ENCODE measurements around the gene APBB3. TPM values are rescaled to one million over a fixed set of nuclear protein-coding genes. Genes with fewer than 3 reads are reported as not detected.
A peak's percentile ranks its signal among the peaks of the same experiment; 100 is the strongest.

The APBB3 gene
- total and polyA plus RNA-seq, 7 experiments from 2014 or later = 6.3 to 77.8 (median 61.6) TPM

GRCh38 chr5:140549237-140550144 lies 14.9 kb downstream of the APBB3 start:
- H3K27ac Mint-ChIP-seq = peak overlapping the region; percentile 81 to 99 (median 98)
- intact Hi-C loops (cut with micrococcal nuclease) = loop anchor here (2.0 to 5.0 kb wide), 4 partner anchors 153 to 1088 kb away; partner anchors contain the start of genes CYSTM1 (in 1 of the 2), HDAC3 (in 1 of the 2), RELL2 (in 1 of the 2) and ZMAT2 (in 1 of the 2)
- DNase-seq (no peak), ATAC-seq (no peak)
- ChIA-PET CTCF (interaction anchor here (1.3 kb wide), 1 partner anchor 83 kb away, joined by 7 read pairs; the partner anchor contains the start of gene CD14), POLR2A (interaction anchor here (0.8 to 11.7 kb wide), 6 partner anchors 15 to 139 kb away, joined by 3 to 248 read pairs (median 15); partner anchors contain the start of genes APBB3, CD14, IK and NDUFA2)
- peaks cover 0 to 3% (median 0%) of the 10 kb centered on the region in 11 donors for H3K9me3 Mint-ChIP-seq
- Histone ChIP-seq H3K4me1 (ENCODE audit: control insufficient read depth in 2 of 2, insufficient read depth in 2 of 2, low read length in 2 of 2) (peaks cover 12 to 26% of the 10 kb centered on the region in 2 donors), H3K36me3 (ENCODE audit: control insufficient read depth in 2 of 3, insufficient read depth in 3 of 3, low read length in 3 of 3) (peaks cover 10 to 27% (median 15%) of the 10 kb centered on the region in 3 experiments), H3K4me3 (ENCODE audit: low read length) (no peak overlapping the region), H3K27ac (ENCODE audit: low read depth, low read length) (peak overlapping the region; percentile 89), H3K9me3 (ENCODE audit: control insufficient read depth in 2 of 3, low read length in 3 of 3) (no peaks in the 10 kb centered on the region), H3K27me3 (ENCODE audit: control insufficient read depth in 2 of 2, insufficient read depth in 2 of 2, low read length in 2 of 2) (no peaks in the 10 kb centered on the region)
- H3K27me3 Mint-ChIP-seq = no peaks in the 10 kb centered on the region
- H3K4me3 Mint-ChIP-seq = peak overlapping the region; percentile 51 to 99 (median 91)
- H3K4me1 Mint-ChIP-seq = peaks cover 40 to 67% (median 52%) of the 10 kb centered on the region in 7 donors
- peaks cover 11 to 34% (median 21%) of the 10 kb centered on the region in 5 donors for H3K36me3 Mint-ChIP-seq

GRCh38 chr5:140548791-140549190 lies 15.6 kb downstream of the APBB3 start:
- H3K4me3 ChIP-seq (ENCODE audit: low read length) = no peak overlapping the region
- no peaks in the 10 kb centered on the region for H3K27me3 Mint-ChIP-seq
- intact Hi-C loops (cut with micrococcal nuclease) = loop anchor here (2.0 to 5.0 kb wide), 4 partner anchors 154 to 1089 kb away; partner anchors contain the start of genes CYSTM1 (in 1 of the 2), HDAC3 (in 1 of the 2), RELL2 (in 1 of the 2) and ZMAT2 (in 1 of the 2)
- CTCF ChIA-PET = interaction anchor here (1.3 to 2.2 kb wide), 4 partner anchors 28 to 99 kb away, joined by 5 to 12 read pairs (median 9); partner anchors contain the start of genes CD14, IK and NDUFA2
- H3K27me3 ChIP-seq (ENCODE audit: control insufficient read depth in 2 of 2, insufficient read depth in 2 of 2, low read length in 2 of 2) = no peaks in the 10 kb centered on the region
- ATAC-seq (no peak), DNase-seq (no peak)
- H3K27ac ChIP-seq (ENCODE audit: low read depth, low read length) = peak overlapping the region; percentile 89
- POLR2A ChIA-PET = interaction anchor here (0.9 to 11.7 kb wide), 11 partner anchors 9 to 162 kb away, joined by 3 to 248 read pairs (median 19); partner anchors contain the start of genes ANKHD1, APBB3, CD14 and IK
- peak overlapping the region; percentile 93 to 99 (median 98) for H3K27ac Mint-ChIP-seq
- peaks cover 13 to 36% (median 21%) of the 10 kb centered on the region in 5 donors for H3K36me3 Mint-ChIP-seq
- H3K4me3 Mint-ChIP-seq = peak overlapping the region; percentile 85 to 99 (median 92)
- peaks cover 10 to 27% (median 15%) of the 10 kb centered on the region in 3 experiments for H3K36me3 ChIP-seq (ENCODE audit: control insufficient read depth in 2 of 3, insufficient read depth in 3 of 3, low read length in 3 of 3)
- H3K9me3 ChIP-seq (ENCODE audit: control insufficient read depth in 2 of 3, low read length in 3 of 3) = no peaks in the 10 kb centered on the region
- peaks cover 0 to 2% (median 0%) of the 10 kb centered on the region in 11 donors for H3K9me3 Mint-ChIP-seq
- peaks cover 12 to 20% of the 10 kb centered on the region in 2 donors for H3K4me1 ChIP-seq (ENCODE audit: control insufficient read depth in 2 of 2, insufficient read depth in 2 of 2, low read length in 2 of 2)
- H3K4me1 Mint-ChIP-seq = peaks cover 33 to 60% (median 47%) of the 10 kb centered on the region in 7 donors

- H3K4me1 ChIP-seq (ENCODE audit: control insufficient read depth in 2 of 2, insufficient read depth in 2 of 2, low read length in 2 of 2) = peaks cover 12 to 20% of the 10 kb centered on the region in 2 donors
- ChIA-PET POLR2A (interaction anchor here (0.8 to 11.7 kb wide), 21 partner anchors 8 to 170 kb away, joined by 3 to 248 read pairs (median 4); partner anchors contain the start of genes ANKHD1, APBB3, CD14 and HARS1), CTCF (interaction anchor here (1.3 to 2.2 kb wide), 5 partner anchors 28 to 171 kb away, joined by 5 to 12 read pairs (median 7); partner anchors contain the start of genes CD14, IK and NDUFA2)
- Mint-ChIP-seq H3K27me3 (no peaks in the 10 kb centered on the region), H3K4me3 (peak overlapping the region; percentile 85 to 99 (median 92)), H3K9me3 (no peaks in the 10 kb centered on the region), H3K4me1 (peaks cover 28 to 55% (median 42%) of the 10 kb centered on the region in 7 donors), H3K27ac (peak overlapping the region; percentile 93 to 99 (median 98)), H3K36me3 (peaks cover 13 to 34% (median 20%) of the 10 kb centered on the region in 5 donors)
- peak; percentile 1 for ATAC-seq
- H3K36me3 ChIP-seq (ENCODE audit: control insufficient read depth in 2 of 3, insufficient read depth in 3 of 3, low read length in 3 of 3) = peaks cover 10 to 28% (median 15%) of the 10 kb centered on the region in 3 experiments
- no peaks in the 10 kb centered on the region for H3K9me3 ChIP-seq (ENCODE audit: control insufficient read depth in 2 of 3, low read length in 3 of 3)
- H3K27me3 ChIP-seq (ENCODE audit: control insufficient read depth in 2 of 2, insufficient read depth in 2 of 2, low read length in 2 of 2) = no peaks in the 10 kb centered on the region
- no peak for DNase-seq
- intact Hi-C loops (cut with micrococcal nuclease) = loop anchor here (2.0 to 5.0 kb wide), 4 partner anchors 154 to 1089 kb away; partner anchors contain the start of genes CYSTM1 (in 1 of the 2), HDAC3 (in 1 of the 2), RELL2 (in 1 of the 2) and ZMAT2 (in 1 of the 2)
- H3K27ac ChIP-seq (ENCODE audit: low read depth, low read length) = peak overlapping the region; percentile 89
- peak overlapping the region; percentile 83 for H3K4me3 ChIP-seq (ENCODE audit: low read length)
Observed at GRCh38 chr5:140548300-140548688, 16.1 kb downstream of the APBB3 start.

- intact Hi-C loops (cut with micrococcal nuclease) = loop anchor here (1.0 to 5.0 kb wide), 14 partner anchors 10 to 1090 kb away; partner anchors contain the start of genes ANKHD1 (in 2 of the 2), APBB3 (in 2 of the 2), SLC35A4 (in 2 of the 2) and SRA1 (in 2 of the 2)
- Mint-ChIP-seq H3K27me3 (no peaks in the 10 kb centered on the region), H3K36me3 (peaks cover 11 to 33% (median 14%) of the 10 kb centered on the region in 5 donors), H3K4me3 (peak within 1 kb of the TSS; percentile 85 to 99 (median 92)), H3K27ac (peak within 1 kb of the TSS; percentile 93 to 99 (median 98)), H3K4me1 (peaks cover 22 to 49% (median 37%) of the 10 kb centered on the region in 7 donors), H3K9me3 (no peaks in the 10 kb centered on the region)
- POLR2A ChIA-PET = interaction anchor here (0.6 to 11.7 kb wide), 29 partner anchors 8 to 984 kb away, joined by 3 to 248 read pairs (median 4); partner anchors contain the start of genes ANKHD1, APBB3, CD14 and HARS1
- peaks cover 10 to 31% (median 15%) of the 10 kb centered on the region in 3 experiments for H3K36me3 ChIP-seq (ENCODE audit: control insufficient read depth in 2 of 3, insufficient read depth in 3 of 3, low read length in 3 of 3)
- peak within 1 kb of the TSS; percentile 83 for H3K4me3 ChIP-seq (ENCODE audit: low read length)
- H3K27ac ChIP-seq (ENCODE audit: low read depth, low read length) = peak within 1 kb of the TSS; percentile 89
- H3K27me3 ChIP-seq (ENCODE audit: control insufficient read depth in 2 of 2, insufficient read depth in 2 of 2, low read length in 2 of 2) = no peaks in the 10 kb centered on the region
- ATAC-seq (peak; percentile 98), DNase-seq (peak; percentile 76 to 90 (median 88))
- peaks cover 12 to 20% of the 10 kb centered on the region in 2 donors for H3K4me1 ChIP-seq (ENCODE audit: control insufficient read depth in 2 of 2, insufficient read depth in 2 of 2, low read length in 2 of 2)
- CTCF ChIA-PET = interaction anchor here (0.6 to 2.2 kb wide), 11 partner anchors 8 to 175 kb away, joined by 3 to 12 read pairs (median 5); partner anchors contain the start of genes CD14, IK and NDUFA2
- H3K9me3 ChIP-seq (ENCODE audit: control insufficient read depth in 2 of 3, low read length in 3 of 3) = no peaks in the 10 kb centered on the region
Observed at GRCh38 chr5:140547508-140548299, 16.7 kb downstream of the APBB3 start, which contains the start of gene EIF4EBP3. EIF4EBP3 (plus strand) TSS chr5:140547662; CDS start chr5:140547738, 76 bp downstream.

- no peak for ATAC-seq
Observed at GRCh38 chr5:140546851-140547507, 17.4 kb downstream of the APBB3 start.

More at GRCh38 chr5:140546851-140547507, 17.4 kb downstream of the APBB3 start:
- no peaks in the 10 kb centered on the region for H3K27me3 ChIP-seq (ENCODE audit: control insufficient read depth in 2 of 2, insufficient read depth in 2 of 2, low read length in 2 of 2)
- Mint-ChIP-seq H3K4me3 (peak overlapping the region; percentile 85 to 99 (median 92)), H3K27ac (peak overlapping the region; percentile 93 to 99 (median 98)), H3K4me1 (peaks cover 22 to 48% (median 36%) of the 10 kb centered on the region in 7 donors), H3K9me3 (no peaks in the 10 kb centered on the region), H3K36me3 (peaks cover 11 to 36% (median 13%) of the 10 kb centered on the region in 5 donors), H3K27me3 (no peaks in the 10 kb centered on the region)
- CTCF ChIA-PET = interaction anchor here (0.6 to 2.2 kb wide), 10 partner anchors 9 to 175 kb away, joined by 3 to 12 read pairs (median 4); partner anchors contain the start of genes IK and NDUFA2
- POLR2A ChIA-PET = interaction anchor here (0.6 to 11.7 kb wide), 22 partner anchors 8 to 983 kb away, joined by 3 to 248 read pairs (median 4); partner anchors contain the start of genes ANKHD1, APBB3, CD14 and HARS1
- intact Hi-C loops (cut with micrococcal nuclease) = loop anchor here (1.0 to 5.0 kb wide), 13 partner anchors 10 to 1090 kb away; partner anchors contain the start of genes ANKHD1 (in 2 of the 2), APBB3 (in 2 of the 2), SLC35A4 (in 2 of the 2) and SRA1 (in 2 of the 2)
- DNase-seq = no peak
- H3K4me1 ChIP-seq (ENCODE audit: control insufficient read depth in 2 of 2, insufficient read depth in 2 of 2, low read length in 2 of 2) = peaks cover 12 to 20% of the 10 kb centered on the region in 2 donors
- H3K4me3 ChIP-seq (ENCODE audit: low read length) = peak overlapping the region; percentile 83
- peaks cover 10 to 33% (median 15%) of the 10 kb centered on the region in 3 experiments for H3K36me3 ChIP-seq (ENCODE audit: control insufficient read depth in 2 of 3, insufficient read depth in 3 of 3, low read length in 3 of 3)
- H3K9me3 ChIP-seq (ENCODE audit: control insufficient read depth in 2 of 3, low read length in 3 of 3) = no peaks in the 10 kb centered on the region
- peak overlapping the region; percentile 89 for H3K27ac ChIP-seq (ENCODE audit: low read depth, low read length)

All from naive thymus-derived CD4-positive, alpha-beta T cell (primary cell).